SW 1271 (cell line): ENCODE results near the gene FTH1.
A peak's percentile ranks its signal among the peaks of the same experiment; 100 is the strongest.
"Not testable (repeated sequence)": the region's sequence is repeated elsewhere in the genome, so short reads cannot be mapped to it uniquely, and the experiment has no call there.

Experiments
- DNase-seq, 2 experiments: peaks; one replicate each; lab custom pipeline; 2025; lab: John Stamatoyannopoulos, UW

The FTH1 gene

DNA sequence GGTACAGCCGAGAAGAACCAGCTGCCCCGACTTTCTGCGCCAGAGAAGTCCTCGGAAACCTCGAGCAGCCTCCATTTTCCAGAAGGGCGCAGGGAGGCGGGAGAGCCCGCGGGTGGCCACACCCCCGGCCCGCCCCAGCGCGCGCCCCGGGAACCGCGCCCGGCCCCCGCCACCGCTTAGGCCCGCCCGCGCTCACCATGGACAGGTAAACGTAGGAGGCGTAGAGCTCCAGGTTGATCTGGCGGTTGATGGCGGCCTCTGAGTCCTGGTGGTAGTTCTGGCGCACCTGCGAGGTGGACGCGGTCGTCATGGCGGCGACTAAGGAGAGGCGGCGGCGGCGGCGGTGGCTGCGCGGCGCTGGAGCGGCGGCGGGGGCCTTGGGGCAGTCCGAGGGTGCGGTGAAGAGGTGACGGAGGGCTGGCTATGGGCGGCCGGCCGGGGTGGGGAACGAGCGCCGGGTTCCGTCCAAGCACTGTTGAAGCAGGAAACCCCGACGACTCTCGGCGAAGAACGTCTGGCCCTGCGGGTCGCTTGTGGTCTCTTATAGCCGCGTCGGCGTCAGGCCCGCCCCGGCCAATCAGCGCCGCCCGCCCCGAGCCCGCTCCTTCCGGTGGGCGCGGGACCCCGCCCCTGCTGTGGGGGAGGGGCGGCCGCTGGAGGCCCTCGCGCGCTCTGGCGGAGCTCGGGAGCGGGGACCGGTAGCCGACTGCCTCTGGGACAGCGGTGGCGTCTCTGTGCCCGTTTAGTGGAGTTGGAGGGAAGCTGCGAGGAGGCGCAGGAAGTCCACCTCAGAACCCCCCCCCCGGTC, at the start of gene FTH1:
TSS of gene FTH1 (minus strand) at position 519 of the 808 bp plus-strand sequence. CDS start at position 310, 209 bp downstream.
- peak; percentile 58 to 82 for DNase-seq

DNA sequence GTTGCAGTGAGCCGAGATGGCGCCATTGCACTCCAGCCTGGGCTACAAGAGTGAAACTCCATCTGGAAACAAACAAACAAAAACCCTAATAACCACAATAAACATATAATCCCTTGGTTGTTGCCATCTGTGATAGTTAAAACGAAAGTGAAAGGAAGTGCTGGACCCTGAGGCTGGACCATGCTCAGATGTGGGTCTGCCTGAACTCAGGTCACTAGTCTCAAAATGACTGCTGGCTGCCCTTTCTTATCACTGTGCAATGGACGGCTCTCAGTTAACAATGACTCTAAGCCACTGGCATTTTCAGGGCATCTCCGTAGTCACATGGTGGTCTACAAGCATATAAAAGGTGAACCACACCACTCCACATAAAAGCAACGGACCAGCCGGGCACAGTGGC, 48.2 kb upstream of the FTH1 start:
- DNase-seq, result no peak

GRCh38 chr11:62013537-62014476, 46.4 kb upstream of the FTH1 start:
- DNase-seq, result peak in 1 of 2 experiments; percentile 31

DNA sequence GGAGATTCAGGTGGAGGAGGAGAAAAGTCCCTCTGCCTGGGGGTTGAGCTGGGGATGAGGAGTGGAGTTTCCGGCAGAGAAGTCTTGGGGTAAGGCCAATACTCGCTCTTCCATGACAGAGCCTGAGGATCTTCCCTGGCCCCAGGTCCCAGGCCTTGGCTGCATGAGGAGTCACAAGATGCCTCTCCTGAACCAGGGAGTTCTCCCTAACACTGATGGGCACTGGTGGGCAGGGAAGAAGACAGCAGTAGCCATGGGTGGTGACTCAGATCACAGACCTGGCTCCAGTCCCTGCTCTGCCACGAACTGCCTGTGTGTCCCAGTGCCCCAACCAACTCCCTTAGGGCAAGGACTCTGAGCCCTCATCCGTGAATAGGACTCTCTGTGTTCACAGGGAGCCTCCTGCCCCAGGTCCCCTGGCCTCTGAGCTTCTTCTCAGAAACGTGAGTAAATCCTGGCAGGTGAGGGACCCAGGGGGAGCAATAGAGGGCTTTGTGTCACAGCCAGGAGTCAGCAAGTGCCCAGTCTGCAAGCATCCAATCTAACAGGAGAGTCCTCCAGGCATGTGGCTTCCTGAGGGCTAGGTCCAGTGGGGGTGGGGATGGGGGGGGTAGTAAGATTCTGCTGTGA, 45.5 kb upstream of the FTH1 start:
- DNase-seq, result no peak

GRCh38 chr11:62012451-62012831, 45.0 kb upstream of the FTH1 start:
- no peak for DNase-seq

DNA sequence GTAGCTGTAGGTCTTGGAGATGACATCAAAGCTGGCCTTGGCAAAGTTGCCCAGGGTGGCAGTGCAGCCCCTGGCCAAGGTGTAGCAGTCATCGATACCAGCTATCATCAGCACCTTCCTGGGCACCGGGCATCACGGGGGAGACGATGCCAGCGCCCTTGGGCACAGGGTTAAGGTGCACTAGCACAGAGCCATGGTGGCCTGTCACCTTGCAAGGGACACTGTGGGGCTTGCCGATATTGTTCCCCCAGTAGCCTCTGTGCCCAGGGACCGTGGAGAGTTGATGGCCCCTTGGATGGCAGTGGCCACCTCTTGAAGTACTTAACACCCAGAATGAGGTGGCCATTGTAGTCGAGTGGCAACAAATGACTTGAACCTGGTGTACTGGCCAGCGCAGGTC, 44.4 kb upstream of the FTH1 start:
- DNase-seq, result no peak

DNA sequence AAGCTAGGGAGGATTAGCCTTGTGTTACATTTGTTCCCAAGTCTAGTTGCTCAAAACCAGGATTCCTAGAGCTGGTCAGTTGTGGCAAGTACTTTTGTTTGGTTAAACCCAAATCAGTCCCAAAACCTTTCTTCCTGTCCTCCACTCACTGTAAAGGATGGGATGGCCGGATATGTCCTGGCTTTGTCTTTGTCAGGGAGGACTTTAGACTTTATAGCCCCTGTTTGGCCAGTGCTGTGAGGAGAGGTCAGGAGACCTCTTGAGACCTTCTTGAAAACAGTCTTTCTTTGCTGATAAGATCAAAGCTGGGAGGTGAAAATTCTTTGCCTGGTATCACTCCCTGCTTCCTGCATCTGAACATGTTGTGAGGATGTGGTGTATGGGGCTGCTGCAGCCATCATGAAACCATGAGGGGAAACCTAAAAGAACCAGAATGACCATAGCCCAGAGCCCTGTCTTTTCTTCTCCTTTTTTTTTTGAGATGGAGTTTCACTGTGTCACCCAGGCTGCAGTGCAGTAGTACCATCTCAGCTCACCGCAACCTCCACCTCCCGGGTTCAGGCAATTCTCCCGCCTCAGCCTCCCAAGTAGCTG, 43.6 kb upstream of the FTH1 start:
- DNase-seq, result no peak

- DNase-seq, result no peak
These were observed 40.8 kb upstream of the FTH1 start for GRCh38 chr11:62008193-62008592.

- DNase-seq, result no peak
These were observed 37.0 kb upstream of the FTH1 start for GRCh38 chr11:62004473-62004872.

- DNase-seq, result not testable (repeated sequence)
These were observed 34.8 kb upstream of the FTH1 start for GRCh38 chr11:62002283-62002682.

DNA sequence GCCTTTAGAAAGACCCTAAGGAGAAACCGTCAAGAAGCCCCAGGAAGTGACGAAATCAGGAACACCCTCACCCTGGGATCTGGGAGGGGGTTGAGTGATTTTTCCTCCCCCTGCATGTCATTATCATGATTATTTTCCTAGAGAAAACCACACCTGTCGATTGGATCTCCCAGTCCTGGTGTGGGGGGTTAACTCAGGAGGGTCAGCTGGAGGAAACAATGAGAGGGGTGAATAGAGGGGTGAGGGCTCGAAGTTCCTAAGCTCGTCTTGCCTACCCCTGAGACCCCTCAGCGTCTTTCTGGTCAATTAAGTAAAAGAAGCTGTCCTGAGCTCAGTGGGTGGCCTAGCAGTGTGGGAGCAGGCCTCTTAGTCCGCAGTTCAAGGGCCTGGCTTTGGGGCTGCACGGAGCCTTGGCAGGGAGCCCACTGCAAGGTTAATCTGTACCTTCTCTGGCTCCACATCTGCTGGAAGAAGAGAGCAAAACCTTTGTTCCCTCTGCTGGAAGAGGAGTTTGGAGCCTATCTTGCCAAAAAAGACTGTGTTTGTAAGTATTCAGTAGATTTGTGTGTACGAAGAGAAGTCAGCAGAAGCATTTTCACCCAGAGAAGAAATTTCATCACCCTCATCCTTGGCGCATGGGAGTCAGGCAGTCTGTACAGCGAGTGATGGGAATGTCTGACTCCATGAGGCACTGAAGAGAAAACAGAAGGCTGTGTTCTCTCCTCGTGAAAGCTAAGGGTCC, 34.2 kb upstream of the FTH1 start:
- DNase-seq, result no peak

DNA sequence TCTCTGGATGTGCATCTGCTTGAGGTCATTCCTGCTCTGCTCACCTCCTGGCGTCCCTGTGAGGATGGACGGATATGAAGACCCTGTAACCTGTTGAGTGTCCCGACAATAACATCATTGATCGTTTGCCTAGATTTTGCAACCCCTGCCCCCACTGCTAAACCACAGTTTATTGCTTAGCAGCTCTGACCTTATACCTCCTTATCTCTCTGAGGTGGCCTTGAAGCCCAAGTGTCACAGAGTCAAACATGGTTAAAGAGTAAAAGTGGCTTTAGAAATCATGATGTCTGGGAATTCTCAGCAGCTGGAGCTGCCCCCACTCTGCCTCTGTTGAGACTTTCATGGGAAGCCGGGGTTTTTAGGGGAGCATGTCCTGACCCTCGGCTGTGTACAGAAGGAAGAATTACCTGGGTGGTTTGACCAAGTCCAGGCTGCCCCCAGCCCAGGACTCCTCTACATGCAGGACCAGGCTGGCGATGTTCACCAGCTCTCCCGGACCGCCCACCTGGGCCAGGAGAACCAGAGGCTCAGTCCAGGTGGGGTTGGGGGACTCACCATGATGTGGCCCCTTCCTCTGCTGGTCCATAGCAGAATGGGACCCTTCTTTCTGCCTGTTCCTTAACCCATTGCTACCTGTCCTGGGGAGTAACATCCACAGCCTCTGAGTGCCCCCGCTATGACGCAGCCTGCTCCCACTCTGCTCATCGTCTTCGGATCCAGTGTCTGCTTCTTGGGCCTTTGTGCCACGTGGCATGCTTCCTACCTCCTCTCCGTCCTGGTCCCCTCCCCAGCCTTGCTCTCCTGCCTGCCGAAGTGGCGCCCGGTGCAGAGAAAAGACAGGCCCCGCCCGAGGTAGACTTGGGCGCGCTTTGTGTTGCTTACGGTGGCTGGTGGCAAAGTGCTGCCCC, 33.4 kb upstream of the FTH1 start:
- DNase-seq, result no peak

GRCh38 chr11:61999141-61999975, 31.9 kb upstream of the FTH1 start:
- no peak for DNase-seq

GRCh38 chr11:61996933-61997332, 29.5 kb upstream of the FTH1 start:
- no peak for DNase-seq

GRCh38 chr11:61994981-61995380, 27.5 kb upstream of the FTH1 start:
- no peak for DNase-seq

DNA sequence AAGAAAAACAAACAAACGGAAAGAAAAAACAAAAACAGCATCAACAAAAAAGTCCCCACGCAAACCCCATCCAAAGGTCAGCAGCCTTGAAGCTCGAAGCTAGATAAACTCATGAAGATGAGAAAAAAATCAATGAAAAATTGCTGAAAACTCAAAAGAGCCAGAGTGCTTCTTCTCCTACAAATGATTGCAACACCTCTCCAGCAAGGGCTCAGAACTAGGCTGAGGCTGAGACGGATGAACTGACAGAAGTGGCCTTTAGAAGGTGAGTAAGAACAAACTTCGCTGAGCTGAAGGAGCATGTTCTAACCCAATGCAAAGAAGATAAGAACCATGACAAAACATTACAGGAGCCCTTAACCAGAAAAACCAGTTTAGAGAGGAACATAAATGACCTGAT, 18.4 kb upstream of the FTH1 start:
- DNase-seq, result no peak

GRCh38 chr11:61983419-61983818, 16.0 kb upstream of the FTH1 start:
- no peak for DNase-seq

DNA sequence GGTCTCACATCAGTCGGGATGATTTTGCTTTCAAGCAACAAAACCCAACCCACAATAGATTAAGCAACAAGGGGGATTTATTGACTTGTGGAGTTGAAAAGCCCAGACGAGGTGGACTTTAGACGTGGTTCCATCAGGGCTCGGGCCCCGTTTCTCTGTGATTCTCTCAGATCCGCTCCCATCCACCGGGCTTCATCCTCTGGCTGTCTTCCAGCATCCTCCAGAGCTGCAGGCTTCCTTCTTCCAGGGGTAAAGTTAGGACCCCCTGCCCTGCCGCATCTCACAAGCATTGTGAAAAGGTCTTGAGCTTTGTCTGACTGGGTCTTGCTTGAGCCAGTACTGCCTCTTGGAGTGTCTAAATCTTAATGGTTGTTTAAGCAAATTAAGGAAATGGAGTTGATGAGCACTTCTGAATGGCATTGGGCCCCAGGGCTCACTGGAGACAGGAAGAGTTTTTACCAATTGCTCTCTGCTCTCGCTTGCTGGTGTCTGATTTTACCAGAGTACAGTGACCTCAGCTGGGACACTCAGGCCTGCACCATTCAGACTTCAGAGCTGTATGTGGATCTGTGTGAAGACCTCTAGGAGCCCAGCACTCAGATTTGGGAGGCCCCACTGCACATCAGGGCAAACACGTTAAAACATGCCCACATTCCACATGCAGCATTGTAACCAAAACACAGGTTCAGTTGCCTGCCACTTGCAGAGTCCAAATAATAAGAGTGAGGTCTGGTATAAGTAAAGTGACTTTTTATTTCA, 13.5 kb upstream of the FTH1 start:
- no peak for DNase-seq
